Measurements from ENCODE around the gene PYGM. TPM values are rescaled to one million over a fixed set of nuclear protein-coding genes. Genes with fewer than 3 reads are reported as not detected.

The PYGM gene
- total RNA-seq, 4 donors from 2014 or later = 1.1 to 2.7 (median 1.2) TPM

- TF ChIP-seq, protein P1, sequence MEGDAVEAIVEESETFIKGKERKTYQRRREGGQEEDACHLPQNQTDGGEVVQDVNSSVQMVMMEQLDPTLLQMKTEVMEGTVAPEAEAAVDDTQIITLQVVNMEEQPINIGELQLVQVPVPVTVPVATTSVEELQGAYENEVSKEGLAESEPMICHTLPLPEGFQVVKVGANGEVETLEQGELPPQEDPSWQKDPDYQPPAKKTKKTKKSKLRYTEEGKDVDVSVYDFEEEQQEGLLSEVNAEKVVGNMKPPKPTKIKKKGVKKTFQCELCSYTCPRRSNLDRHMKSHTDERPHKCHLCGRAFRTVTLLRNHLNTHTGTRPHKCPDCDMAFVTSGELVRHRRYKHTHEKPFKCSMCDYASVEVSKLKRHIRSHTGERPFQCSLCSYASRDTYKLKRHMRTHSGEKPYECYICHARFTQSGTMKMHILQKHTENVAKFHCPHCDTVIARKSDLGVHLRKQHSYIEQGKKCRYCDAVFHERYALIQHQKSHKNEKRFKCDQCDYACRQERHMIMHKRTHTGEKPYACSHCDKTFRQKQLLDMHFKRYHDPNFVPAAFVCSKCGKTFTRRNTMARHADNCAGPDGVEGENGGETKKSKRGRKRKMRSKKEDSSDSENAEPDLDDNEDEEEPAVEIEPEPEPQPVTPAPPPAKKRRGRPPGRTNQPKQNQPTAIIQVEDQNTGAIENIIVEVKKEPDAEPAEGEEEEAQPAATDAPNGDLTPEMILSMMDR (IDR thresholded peaks at IDR 0.05) = no peak
- TF ChIP-seq EP300 (IDR thresholded peaks at IDR 0.05) (no peak), POLR2A (IDR thresholded peaks at IDR 0.05) (no peak), POLR2AphosphoS5 (IDR thresholded peaks at IDR 0.05) (no peak)
- Histone ChIP-seq H3K9me3 (no peaks in the 10 kb centered on the region), H3K27me3 (no peaks in the 10 kb centered on the region), H3K36me3 (peaks cover 16% of the 10 kb centered on the region), H3K4me1 (peaks cover 3% of the 10 kb centered on the region), H3K27ac (no peak overlapping the region), H3K4me3 (no peak overlapping the region)
- WGBS = 91% methylated on average over 10 of the region's 10 CpGs
- DNase-seq (ENCODE audit: low spot score in 2 of 2) = peak in 1 of 2 donors; percentile 56
Observed at GRCh38 chr11:64786308-64786707, 26.5 kb upstream of the PYGM start.

GRCh38 chr11:64784813-64785581 is 25.2 kb upstream of the PYGM start:
- 85% methylated on average over 12 of the region's 12 CpGs for WGBS
- Histone ChIP-seq H3K9me3 (no peaks in the 10 kb centered on the region), H3K27ac (no peak overlapping the region), H3K4me3 (no peak overlapping the region), H3K36me3 (peaks cover 9% of the 10 kb centered on the region), H3K4me1 (peaks cover 3% of the 10 kb centered on the region), H3K27me3 (no peaks in the 10 kb centered on the region)
- TF ChIP-seq, protein P1 (IDR thresholded peaks at IDR 0.05) = no peak
- TF ChIP-seq POLR2AphosphoS5 (IDR thresholded peaks at IDR 0.05) (no peak), EP300 (IDR thresholded peaks at IDR 0.05) (no peak), POLR2A (IDR thresholded peaks at IDR 0.05) (no peak)
- no peak for DNase-seq (ENCODE audit: low spot score in 2 of 2)

- peaks cover 30% of the 10 kb centered on the region for H3K4me1 ChIP-seq
- H3K27me3 ChIP-seq = no peaks in the 10 kb centered on the region
- under 1% methylated on average over 25 of the region's 80 CpGs for WGBS
- H3K36me3 ChIP-seq = peaks cover 29% of the 10 kb centered on the region
- TF ChIP-seq, protein P1 (IDR thresholded peaks at IDR 0.05) = peak in 1 of 2 donors; percentile 17
- TF ChIP-seq POLR2A (IDR thresholded peaks at IDR 0.05) (peak; percentile 40 to 82), EP300 (IDR thresholded peaks at IDR 0.05) (no peak), POLR2AphosphoS5 (IDR thresholded peaks at IDR 0.05) (peak; percentile 58 to 86 (median 82))
- peak within 1 kb of the TSS; percentile 76 for H3K4me3 ChIP-seq
- H3K27ac ChIP-seq = peak within 1 kb of the TSS; percentile 98
- peak; percentile 99 to 100 for DNase-seq (ENCODE audit: low spot score in 2 of 2)
- H3K9me3 ChIP-seq = no peaks in the 10 kb centered on the region
Observed at GRCh38 chr11:64778473-64779298, 18.9 kb upstream of the PYGM start, which contains the start of gene SF1. Gene SF1 (minus strand): TSS chr11:64778542. CDS start chr11:64778392, 150 bp downstream.

- peak overlapping the region; percentile 98 for H3K27ac ChIP-seq
- peak overlapping the region; percentile 76 for H3K4me3 ChIP-seq
- WGBS = no CpG with 5 or more reads among the region's 28 CpGs
- peaks cover 35% of the 10 kb centered on the region for H3K4me1 ChIP-seq
- no peaks in the 10 kb centered on the region for H3K9me3 ChIP-seq
- H3K36me3 ChIP-seq = peaks cover 35% of the 10 kb centered on the region
- H3K27me3 ChIP-seq = no peaks in the 10 kb centered on the region
- TF ChIP-seq POLR2AphosphoS5 (IDR thresholded peaks at IDR 0.05) (no peak), POLR2A (IDR thresholded peaks at IDR 0.05) (no peak), EP300 (IDR thresholded peaks at IDR 0.05) (no peak)
- TF ChIP-seq, protein P1 (IDR thresholded peaks at IDR 0.05) = no peak
- no peak for DNase-seq (ENCODE audit: low spot score in 2 of 2)
Observed at GRCh38 chr11:64778223-64778472, 18.4 kb upstream of the PYGM start.
